ENCODE results near the gene KRT84.

DNA sequence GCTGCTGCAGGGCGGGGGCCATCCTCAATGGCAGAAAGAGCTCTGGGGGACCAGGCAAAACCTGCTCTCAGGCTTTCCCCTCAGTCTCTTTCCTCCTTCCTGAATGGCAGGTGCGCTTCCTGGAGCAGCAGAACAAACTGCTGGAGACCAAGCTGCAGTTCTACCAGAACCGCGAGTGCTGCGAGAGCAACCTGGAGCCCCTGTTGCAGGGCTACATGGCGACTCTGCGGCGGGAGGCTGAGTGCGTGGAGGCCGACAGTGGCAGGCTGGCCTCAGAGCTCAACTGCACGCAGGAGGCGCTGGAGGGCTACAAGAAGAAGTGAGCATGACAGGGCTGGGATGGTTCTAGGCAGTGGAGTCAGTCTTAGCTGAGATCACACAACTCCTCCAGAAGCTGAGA, 41.3 kb downstream of the KRT84 start:
- TF ChIP-seq, protein P1, sequence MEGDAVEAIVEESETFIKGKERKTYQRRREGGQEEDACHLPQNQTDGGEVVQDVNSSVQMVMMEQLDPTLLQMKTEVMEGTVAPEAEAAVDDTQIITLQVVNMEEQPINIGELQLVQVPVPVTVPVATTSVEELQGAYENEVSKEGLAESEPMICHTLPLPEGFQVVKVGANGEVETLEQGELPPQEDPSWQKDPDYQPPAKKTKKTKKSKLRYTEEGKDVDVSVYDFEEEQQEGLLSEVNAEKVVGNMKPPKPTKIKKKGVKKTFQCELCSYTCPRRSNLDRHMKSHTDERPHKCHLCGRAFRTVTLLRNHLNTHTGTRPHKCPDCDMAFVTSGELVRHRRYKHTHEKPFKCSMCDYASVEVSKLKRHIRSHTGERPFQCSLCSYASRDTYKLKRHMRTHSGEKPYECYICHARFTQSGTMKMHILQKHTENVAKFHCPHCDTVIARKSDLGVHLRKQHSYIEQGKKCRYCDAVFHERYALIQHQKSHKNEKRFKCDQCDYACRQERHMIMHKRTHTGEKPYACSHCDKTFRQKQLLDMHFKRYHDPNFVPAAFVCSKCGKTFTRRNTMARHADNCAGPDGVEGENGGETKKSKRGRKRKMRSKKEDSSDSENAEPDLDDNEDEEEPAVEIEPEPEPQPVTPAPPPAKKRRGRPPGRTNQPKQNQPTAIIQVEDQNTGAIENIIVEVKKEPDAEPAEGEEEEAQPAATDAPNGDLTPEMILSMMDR (IDR thresholded peaks at IDR 0.05; ENCODE audit: low read depth, low read length), result no peak
- no peak for TF ChIP-seq POLR2A (IDR thresholded peaks at IDR 0.05; ENCODE audit: extremely low read depth, insufficient read length)
- TF ChIP-seq, protein P2, sequence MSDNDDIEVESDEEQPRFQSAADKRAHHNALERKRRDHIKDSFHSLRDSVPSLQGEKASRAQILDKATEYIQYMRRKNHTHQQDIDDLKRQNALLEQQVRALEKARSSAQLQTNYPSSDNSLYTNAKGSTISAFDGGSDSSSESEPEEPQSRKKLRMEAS (IDR thresholded peaks at IDR 0.05; ENCODE audit: low read depth, low read length), result no peak

Data from NB4 (cell line).